GM23248 (cell line): ENCODE measurements around the gene KYAT1. TPM values are rescaled to one million over a fixed set of nuclear protein-coding genes. Genes with fewer than 3 reads are reported as not detected.
"Not testable (repeated sequence)": the region's sequence is repeated elsewhere in the genome, so short reads cannot be mapped to it uniquely, and the experiment has no call there.

Experiments used
- DNase-seq: peaks from one replicate; pipeline ENCODE4 v3.0.0-alpha.2; 2015
- H2AFZ ChIP-seq: fragments of 200-600 bp; sonication (generic); 2 replicates; pipeline ENCODE4 v1.6.1; 2016; ENCODE audit warnings: antibody characterized with exemption
- H3F3A ChIP-seq: fragments of 200-600 bp; sonication (generic); 2 replicates; pipeline ENCODE4 v1.6.1; 2016; ENCODE audit warnings: mild to moderate bottlenecking, antibody characterized with exemption, mixed run types; ENCODE audit not compliant: insufficient read depth
- H3K27ac ChIP-seq: fragments of 200-600 bp; sonication (generic); 2 replicates; pipeline ENCODE4 v1.5.1; 2016; ENCODE audit warnings: mild to moderate bottlenecking
- H3K27me3 ChIP-seq: fragments of 200-600 bp; sonication (generic); replicated peaks from 2 replicates; pipeline ENCODE4 v1.6.1; 2016; ENCODE audit warnings: mild to moderate bottlenecking; ENCODE audit not compliant: insufficient read depth
- H3K36me3 ChIP-seq: fragments of 200-600 bp; sonication (generic); 2 replicates; pipeline ENCODE4 v1.6.1; 2016; ENCODE audit warnings: low read depth, mild to moderate bottlenecking
- H3K4me1 ChIP-seq: fragments of 200-600 bp; sonication (generic); 2 replicates; pipeline ENCODE4 v1.6.1; 2016; ENCODE audit warnings: mild to moderate bottlenecking; ENCODE audit not compliant: insufficient read depth
- H3K4me2 ChIP-seq: fragments of 200-600 bp; sonication (generic); one replicate; pipeline ENCODE4 v1.6.1; 2016; ENCODE audit warnings: mild to moderate bottlenecking; ENCODE audit not compliant: unreplicated experiment
- H3K4me3 ChIP-seq: fragments of 200-600 bp; sonication (generic); 2 replicates; pipeline ENCODE4 v1.5.1; 2016; ENCODE audit warnings: mild to moderate bottlenecking
- H3K79me2 ChIP-seq: fragments of 200-600 bp; sonication (generic); 2 replicates; pipeline ENCODE4 v1.6.1; 2016; ENCODE audit warnings: mild to moderate bottlenecking; ENCODE audit not compliant: insufficient read depth
- H3K9ac ChIP-seq: fragments of 200-600 bp; sonication (generic); 2 replicates; pipeline ENCODE4 v1.6.1; 2016; ENCODE audit warnings: mild to moderate bottlenecking
- H3K9me2 ChIP-seq: fragments of 200-600 bp; sonication (generic); 2 replicates; pipeline ENCODE4 v1.6.1; 2016; ENCODE audit warnings: mixed run types, mild to moderate bottlenecking, moderate library complexity; ENCODE audit not compliant: insufficient read depth
- H3K9me3 ChIP-seq: fragments of 200-600 bp; sonication (generic); one replicate; pipeline ENCODE4 v1.6.1; 2017; ENCODE audit warnings: low read depth
- H4K20me1 ChIP-seq: fragments of 200-600 bp; sonication (generic); 2 replicates; pipeline ENCODE4 v1.6.0; 2016; ENCODE audit not compliant: insufficient read depth
- EZH2 ChIP-seq: fragments of 200-600 bp; sonication (generic); IDR thresholded peaks from 2 replicates; pipeline ENCODE4 v1.6.1; 2018; ENCODE audit warnings: antibody characterized with exemption, mild to moderate bottlenecking; ENCODE audit not compliant: insufficient read depth, poor library complexity, severe bottlenecking
- EZH2phosphoT487 ChIP-seq: fragments of 200-600 bp; sonication (generic); IDR thresholded peaks from 2 replicates; pipeline ENCODE4 v1.6.1; 2018; ENCODE audit warnings: antibody characterized with exemption, moderate library complexity, mild to moderate bottlenecking, low read depth; ENCODE audit not compliant: insufficient read depth
- WGBS, 2 experiments: methylation state at CpG; one replicate each; pipeline ENCODE4 v1.1.6; 2015 to 2017; ENCODE audit warnings: low lambda C conversion rate in 2 of 2, low coverage in 1 of 2; ENCODE audit errors: missing lambda C conversion rate in 2 of 2; 5-methylcytosine and 5-hydroxymethylcytosine counted together
- in situ Hi-C: fragments of 300-500 bp; cut with MboI; formaldehyde crosslinking; loops from 2 replicates; pipeline ENCODE4 v1.15.0; 2020
- polyA plus RNA-seq: library from polyadenylated mRNA; unstranded; fragments of >200 nt; fragmentation: Nextera tagmentation; extraction: Ambion mirVana; gene quantifications from 2 replicates; pipeline ENCODE4 v1.2.1, GENCODE V29; 2016
- total RNA-seq: library from RNA; depleted of rRNA; stranded (reverse); fragments of >200 nt; shearing (Covaris generic); gene quantifications from 2 replicates; pipeline ENCODE4 v1.2.3, GENCODE V29; 2014

KYAT1 gene
- total and polyA plus RNA-seq, 2 experiments from 2014 or later, result 5.1 to 5.5 TPM

DNA sequence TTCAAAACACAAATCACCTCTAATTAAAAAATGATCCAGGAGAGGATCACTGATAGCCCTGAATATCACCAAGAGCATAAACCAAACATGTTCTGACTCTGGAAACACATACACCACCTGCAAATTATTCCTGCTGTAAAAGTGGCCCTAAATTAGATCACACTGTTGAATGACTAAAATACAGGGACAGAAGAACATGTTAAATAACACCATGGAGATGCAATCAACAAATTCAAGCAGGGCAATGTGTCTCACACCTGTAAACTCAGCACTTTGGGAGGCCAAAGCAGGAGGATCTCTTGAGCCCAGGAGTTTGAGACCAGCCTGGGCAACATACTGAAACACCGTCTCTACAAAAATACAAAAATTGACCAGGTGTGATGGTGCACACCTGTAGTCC is 33.9 kb downstream of the KYAT1 start:
- Histone ChIP-seq H3K9me3 (no peaks in the 10 kb centered on the region), H3F3A (no peaks in the 10 kb centered on the region), H3K4me2 (no peak overlapping the region), H3K27ac (no peak overlapping the region), H3K79me2 (no peaks in the 10 kb centered on the region), H3K36me3 (no peaks in the 10 kb centered on the region), H3K4me3 (no peak overlapping the region), H3K4me1 (no peaks in the 10 kb centered on the region), H2AFZ (no peak overlapping the region), H3K27me3 (no peaks in the 10 kb centered on the region), H3K9ac (no peak overlapping the region), H3K9me2 (no peaks in the 10 kb centered on the region), H4K20me1 (no peaks in the 10 kb centered on the region)
- no peak for DNase-seq
- 100% methylated on average over 1 of the region's 1 CpG for WGBS, 2 experiments
- TF ChIP-seq EZH2 (no peak), EZH2phosphoT487 (no peak)
- in situ Hi-C loops, result no loop called here

DNA sequence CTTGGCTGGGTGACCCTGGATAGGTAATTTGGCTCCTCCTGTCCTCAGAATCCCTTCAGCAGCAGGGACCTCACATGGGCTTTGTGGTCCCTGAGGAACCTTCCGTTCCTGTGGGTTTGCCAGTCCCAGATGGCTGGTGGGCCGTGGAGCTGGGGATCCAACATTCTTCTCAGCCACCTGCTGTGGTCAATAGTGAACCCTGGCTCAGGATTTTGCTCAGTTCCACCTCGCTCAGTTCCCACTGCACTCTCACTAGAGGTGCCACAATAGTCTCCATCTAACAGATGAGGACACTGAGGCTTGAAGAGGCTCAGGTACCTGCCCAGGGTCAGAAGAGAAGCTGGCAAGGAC is 35.1 kb downstream of the KYAT1 start:
- Histone ChIP-seq H3K9ac (no peak overlapping the region), H3K36me3 (no peaks in the 10 kb centered on the region), H3K4me2 (no peak overlapping the region), H2AFZ (no peak overlapping the region), H4K20me1 (no peaks in the 10 kb centered on the region), H3F3A (no peaks in the 10 kb centered on the region), H3K79me2 (no peaks in the 10 kb centered on the region), H3K4me3 (no peak overlapping the region), H3K27ac (no peak overlapping the region), H3K4me1 (no peaks in the 10 kb centered on the region), H3K9me2 (no peaks in the 10 kb centered on the region), H3K27me3 (no peaks in the 10 kb centered on the region), H3K9me3 (no peaks in the 10 kb centered on the region)
- TF ChIP-seq EZH2phosphoT487 (no peak), EZH2 (no peak)
- no peak for DNase-seq
- in situ Hi-C loops, result no loop called here
- WGBS, 2 experiments, result 92 to 94% methylated on average over 3 of the region's 3 CpGs

DNA sequence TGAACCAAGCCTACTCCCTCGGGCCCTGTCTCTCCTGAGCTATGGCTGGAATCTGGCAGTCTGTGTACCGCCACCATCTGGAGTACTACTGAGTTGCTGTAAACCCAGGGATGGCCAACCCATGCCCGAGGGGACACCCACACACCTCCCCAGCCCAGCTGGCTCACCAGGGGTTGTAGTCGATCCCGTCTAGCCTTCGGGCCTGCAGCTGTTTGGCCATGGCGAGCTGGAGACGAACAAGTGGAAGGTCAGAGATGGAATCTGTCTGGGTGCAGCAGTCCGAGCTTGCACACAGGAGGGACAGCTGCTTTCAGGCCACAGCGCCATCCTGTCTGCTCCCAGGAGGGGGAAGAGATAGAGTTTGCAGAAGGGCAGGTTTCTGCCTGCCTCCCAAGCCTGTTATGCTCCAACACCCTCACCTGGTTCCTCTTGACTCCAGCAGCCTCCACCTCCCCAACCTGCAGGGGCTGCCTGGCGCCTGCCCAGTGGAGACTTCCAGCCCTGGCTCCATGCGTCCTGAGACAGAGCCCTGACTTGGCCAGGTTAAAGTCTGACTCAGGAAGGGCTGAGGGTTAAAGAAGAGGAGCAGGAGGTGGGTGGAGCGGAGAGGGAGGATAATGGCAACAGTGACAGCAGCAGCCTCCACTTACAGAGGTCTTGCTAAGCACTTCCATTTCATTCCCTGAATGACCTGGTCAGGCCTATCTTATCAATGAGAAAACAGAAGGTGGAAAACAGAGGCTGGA is 36.4 kb downstream of the KYAT1 start:
- Histone ChIP-seq H3K4me3 (no peak overlapping the region), H3K27me3 (no peaks in the 10 kb centered on the region), H4K20me1 (no peaks in the 10 kb centered on the region), H3K27ac (no peak overlapping the region), H2AFZ (no peak overlapping the region), H3K36me3 (no peaks in the 10 kb centered on the region), H3K79me2 (no peaks in the 10 kb centered on the region), H3K4me1 (no peaks in the 10 kb centered on the region), H3F3A (no peaks in the 10 kb centered on the region), H3K9me3 (no peaks in the 10 kb centered on the region), H3K9me2 (no peaks in the 10 kb centered on the region), H3K9ac (no peak overlapping the region), H3K4me2 (no peak overlapping the region)
- whole genome bisulfite sequencing, 2 experiments, result 88 to 89% methylated on average over 13 of the region's 13 CpGs
- in situ Hi-C loops, result no loop called here
- no peak for DNase-seq
- TF ChIP-seq EZH2phosphoT487, result no peak
- TF ChIP-seq EZH2, result no peak

DNA sequence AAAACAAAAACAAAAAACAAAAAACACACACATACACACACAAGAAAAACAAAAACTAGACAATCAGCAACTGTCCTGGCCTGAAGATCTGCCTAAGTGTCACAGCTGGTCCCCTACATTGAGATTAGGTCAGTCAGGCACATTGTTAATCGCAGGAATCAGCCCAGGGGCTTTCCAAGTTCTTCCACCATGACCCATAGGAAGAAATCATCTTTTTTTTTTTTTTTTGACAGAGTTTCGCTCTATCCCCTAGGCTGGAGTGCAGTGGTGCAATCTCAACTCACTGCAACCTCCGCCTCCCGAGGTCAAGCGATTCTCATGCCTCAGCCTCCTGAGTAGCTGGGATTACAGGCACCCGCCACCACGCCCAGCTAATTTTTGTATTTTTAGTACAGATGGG is 38.6 kb downstream of the KYAT1 start:
- not testable (repeated sequence) for H3K9ac ChIP-seq, H3F3A ChIP-seq
- WGBS, 2 experiments, result 98% methylated on average over 7 of the region's 7 CpGs

More for the DNA sequence above, 38.6 kb downstream of the KYAT1 start:
- H3K4me1 ChIP-seq, H3K27ac ChIP-seq, H3K9me3 ChIP-seq, DNase-seq, H4K20me1 ChIP-seq, H3K4me3 ChIP-seq, H3K9me2 ChIP-seq, H3K36me3 ChIP-seq, in situ Hi-C loops, H3K4me2 ChIP-seq, H2AFZ ChIP-seq, H3K27me3 ChIP-seq, H3K79me2 ChIP-seq: not testable (repeated sequence)
